Fibroblast of the conjunctiva (primary cell): ENCODE measurements around the gene TBL3.

Experiments
- DNase-seq: peaks from one replicate; pipeline ENCODE4 v3.0.0-alpha.2; 2010; ENCODE audit warnings: low read depth

TBL3 gene

GRCh38 chr16:2016407-2016922 lies 44.6 kb downstream of the TBL3 start:
- DNase-seq, result no peak

GRCh38 chr16:2019518-2019920 lies 47.7 kb downstream of the TBL3 start, which contains the start of gene NPW:
TSS of gene NPW (plus strand) at chr16:2019785.
- DNase-seq, result no peak

- no peak for DNase-seq
Measured at GRCh38 chr16:2019921-2020831, 48.3 kb downstream of the TBL3 start.

- DNase-seq, result no peak
Measured at GRCh38 chr16:2022723-2023091, 50.9 kb downstream of the TBL3 start.

GRCh38 chr16:2023092-2024031 lies 51.5 kb downstream of the TBL3 start:
- peak; percentile 74 for DNase-seq

GRCh38 chr16:2024032-2024420 lies 52.2 kb downstream of the TBL3 start:
- DNase-seq, result no peak

GRCh38 chr16:2025251-2025650 lies 53.4 kb downstream of the TBL3 start:
- no peak for DNase-seq

GRCh38 chr16:2025878-2026460 lies 54.1 kb downstream of the TBL3 start:
- DNase-seq, result no peak

- DNase-seq, result no peak
Measured at GRCh38 chr16:2026461-2027023, 54.7 kb downstream of the TBL3 start, which contains the start of gene NHERF2. TSS of gene NHERF2 (plus strand) at chr16:2026902. CDS start at chr16:2027006, 104 bp downstream.

GRCh38 chr16:2027024-2028010 lies 55.5 kb downstream of the TBL3 start:
- DNase-seq, result no peak

- no peak for DNase-seq
Measured at GRCh38 chr16:2028146-2028545, 56.3 kb downstream of the TBL3 start.

- DNase-seq, result no peak
Measured at GRCh38 chr16:2028620-2029220, 56.9 kb downstream of the TBL3 start.

GRCh38 chr16:2029350-2029749 lies 57.5 kb downstream of the TBL3 start:
- DNase-seq, result no peak

- DNase-seq, result no peak
Measured at GRCh38 chr16:2030036-2030435, 58.2 kb downstream of the TBL3 start.

- no peak for DNase-seq
Measured at GRCh38 chr16:2031081-2031577, 59.3 kb downstream of the TBL3 start.
